ENCODE data around the gene OR8B12. TPM values are rescaled to one million over a fixed set of nuclear protein-coding genes. Genes with fewer than 3 reads are reported as not detected.

OR8B12 gene
- polyA plus RNA-seq, 1 donor from 2014 or later = not detected

- Histone ChIP-seq H3K36me3 (ENCODE audit: insufficient read depth, low read length) (no peaks in the 10 kb centered on the region), H3K4me2 (ENCODE audit: low read length) (no peak overlapping the region), H3K79me2 (replicated peaks; ENCODE audit: insufficient read depth, low read length) (no peaks in the 10 kb centered on the region), H3K9me3 (ENCODE audit: low read length) (no peaks in the 10 kb centered on the region), H3K4me3 (ENCODE audit: low read length) (no peak overlapping the region), H2AFZ (ENCODE audit: low read depth, low read length) (no peak overlapping the region), H3K9me2 (ENCODE audit: insufficient read depth, low read length) (no peaks in the 10 kb centered on the region), H3K9ac (ENCODE audit: low read length) (no peak overlapping the region), H4K20me1 (ENCODE audit: insufficient read depth) (no peaks in the 10 kb centered on the region), H3K27ac (ENCODE audit: low read length) (no peak overlapping the region), H3F3A (ENCODE audit: insufficient read depth, low read length, poor library complexity, severe bottlenecking) (no peaks in the 10 kb centered on the region), H3K27me3 (ENCODE audit: insufficient read depth, low read depth, low read length) (no peaks in the 10 kb centered on the region)
- TF ChIP-seq CTCF (IDR thresholded peaks at IDR 0.05; ENCODE audit: poor library complexity, severe bottlenecking) = no peak
- no peak for TF ChIP-seq SMC3 (conservative IDR thresholded peaks at IDR 0.05; ENCODE audit: poor library complexity)
- TF ChIP-seq POLR2AphosphoS5 (IDR thresholded peaks at IDR 0.05) = no peak
- no peak for TF ChIP-seq MXI1 (conservative IDR thresholded peaks at IDR 0.05; ENCODE audit: poor library complexity, severe bottlenecking)
- no peak for TF ChIP-seq EP300 (conservative IDR thresholded peaks at IDR 0.05; ENCODE audit: poor library complexity, severe bottlenecking)
- no peak for TF ChIP-seq TAF1 (IDR thresholded peaks at IDR 0.05; ENCODE audit: low read depth)
- no peak for TF ChIP-seq RAD21 (conservative IDR thresholded peaks at IDR 0.05)
- TF ChIP-seq REST (IDR thresholded peaks at IDR 0.05; ENCODE audit: borderline replicate concordance) = no peak
- no peak for TF ChIP-seq EZH2 (IDR thresholded peaks at IDR 0.05; ENCODE audit: borderline replicate concordance, insufficient read depth, low read length, poor library complexity, severe bottlenecking)
These were observed 13.4 kb upstream of the OR8B12 start for GRCh38 chr11:124556828-124557227.

GRCh38 chr11:124551987-124552386 is 8.5 kb upstream of the OR8B12 start:
- Histone ChIP-seq H4K20me1 (ENCODE audit: insufficient read depth) (no peaks in the 10 kb centered on the region), H3K27me3 (ENCODE audit: insufficient read depth, low read depth, low read length) (no peaks in the 10 kb centered on the region), H3K4me2 (ENCODE audit: low read length) (no peak overlapping the region), H3K36me3 (ENCODE audit: insufficient read depth, low read length) (no peaks in the 10 kb centered on the region), H3K27ac (ENCODE audit: low read length) (no peak overlapping the region), H3K9ac (ENCODE audit: low read length) (no peak overlapping the region), H3K4me3 (ENCODE audit: low read length) (no peak overlapping the region), H3K9me2 (ENCODE audit: insufficient read depth, low read length) (no peaks in the 10 kb centered on the region), H3K9me3 (ENCODE audit: low read length) (no peaks in the 10 kb centered on the region), H2AFZ (ENCODE audit: low read depth, low read length) (no peak overlapping the region), H3K79me2 (replicated peaks; ENCODE audit: insufficient read depth, low read length) (no peaks in the 10 kb centered on the region), H3F3A (ENCODE audit: insufficient read depth, low read length, poor library complexity, severe bottlenecking) (no peaks in the 10 kb centered on the region)
- no peak for TF ChIP-seq POLR2AphosphoS5 (IDR thresholded peaks at IDR 0.05)
- TF ChIP-seq REST (IDR thresholded peaks at IDR 0.05; ENCODE audit: borderline replicate concordance) = no peak
- no peak for TF ChIP-seq EZH2 (IDR thresholded peaks at IDR 0.05; ENCODE audit: borderline replicate concordance, insufficient read depth, low read length, poor library complexity, severe bottlenecking)
- TF ChIP-seq SMC3 (conservative IDR thresholded peaks at IDR 0.05; ENCODE audit: poor library complexity) = no peak
- no peak for TF ChIP-seq CTCF (IDR thresholded peaks at IDR 0.05; ENCODE audit: poor library complexity, severe bottlenecking)
- no peak for TF ChIP-seq RAD21 (conservative IDR thresholded peaks at IDR 0.05)
- TF ChIP-seq MXI1 (conservative IDR thresholded peaks at IDR 0.05; ENCODE audit: poor library complexity, severe bottlenecking) = no peak
- no peak for TF ChIP-seq EP300 (conservative IDR thresholded peaks at IDR 0.05; ENCODE audit: poor library complexity, severe bottlenecking)
- no peak for TF ChIP-seq TAF1 (IDR thresholded peaks at IDR 0.05; ENCODE audit: low read depth)
